Brain microvascular endothelial cell (primary cell): ENCODE data around the gene CHD9NB.

Experiments used
- DNase-seq: peaks from one replicate; pipeline ENCODE4 v3.0.0-alpha.2; 2020
- H3K27ac ChIP-seq: fragments of 250-450 bp; sonication (Bioruptor Pico); 2 replicates; pipeline ENCODE4 v1.5.1; 2020; ENCODE audit warnings: mild to moderate bottlenecking, moderate library complexity
- H3K27me3 ChIP-seq: fragments of 250-450 bp; sonication (Bioruptor Pico); replicated peaks from 2 replicates; pipeline ENCODE4 v1.5.1; 2020; ENCODE audit warnings: mild to moderate bottlenecking
- H3K36me3 ChIP-seq: fragments of 250-450 bp; sonication (Bioruptor Pico); replicated peaks from 2 replicates; pipeline ENCODE4 v1.5.1; 2020; ENCODE audit warnings: mild to moderate bottlenecking
- H3K4me3 ChIP-seq: 2 replicates; pipeline ENCODE4 v1.5.1; 2011; ENCODE audit warnings: low read depth, mild to moderate bottlenecking, control low read depth, low read length, moderate library complexity
- in situ Hi-C: cut with HindIII; loops from 2 replicates; pipeline ENCODE4 v1.10.0; 2017; ENCODE audit warnings: low sequenced_read_pairs, low pct_ligation_motif_present
- TF ChIP-seq, protein P1 (sequence below): IDR thresholded peaks from 2 replicates; pipeline ENCODE4 v1.5.1; 2011; ENCODE audit warnings: low read depth, mild to moderate bottlenecking, moderate library complexity, low read length, control low read depth, inconsistent platforms; ENCODE audit errors: missing control alignments

The CHD9NB gene

DNA sequence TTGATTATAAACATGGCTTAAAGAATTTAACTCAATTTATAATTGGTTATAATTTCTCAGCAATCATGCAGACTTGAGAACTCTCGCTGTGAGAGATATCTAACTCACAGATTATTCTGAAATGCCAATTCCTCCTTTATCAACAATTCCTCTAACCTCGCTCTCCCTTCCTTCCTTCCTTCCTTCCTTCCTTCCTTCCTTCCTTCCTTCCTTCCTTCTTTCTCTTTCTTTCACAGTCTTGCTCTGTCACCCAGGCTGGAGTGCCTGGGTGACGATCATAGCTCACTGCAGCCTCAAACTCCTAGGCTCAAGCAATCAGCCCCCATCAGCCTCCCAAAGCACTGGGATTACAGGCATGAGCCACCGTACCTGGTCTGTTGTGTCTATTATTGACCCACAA is 44.5 kb upstream of the CHD9NB start:
- Histone ChIP-seq H3K27me3 (no peaks in the 10 kb centered on the region), H3K4me3 (no peak overlapping the region), H3K36me3 (no peaks in the 10 kb centered on the region), H3K27ac (no peak overlapping the region)
- in situ Hi-C loops: no loop called here
- no peak for DNase-seq
- TF ChIP-seq, protein P1, sequence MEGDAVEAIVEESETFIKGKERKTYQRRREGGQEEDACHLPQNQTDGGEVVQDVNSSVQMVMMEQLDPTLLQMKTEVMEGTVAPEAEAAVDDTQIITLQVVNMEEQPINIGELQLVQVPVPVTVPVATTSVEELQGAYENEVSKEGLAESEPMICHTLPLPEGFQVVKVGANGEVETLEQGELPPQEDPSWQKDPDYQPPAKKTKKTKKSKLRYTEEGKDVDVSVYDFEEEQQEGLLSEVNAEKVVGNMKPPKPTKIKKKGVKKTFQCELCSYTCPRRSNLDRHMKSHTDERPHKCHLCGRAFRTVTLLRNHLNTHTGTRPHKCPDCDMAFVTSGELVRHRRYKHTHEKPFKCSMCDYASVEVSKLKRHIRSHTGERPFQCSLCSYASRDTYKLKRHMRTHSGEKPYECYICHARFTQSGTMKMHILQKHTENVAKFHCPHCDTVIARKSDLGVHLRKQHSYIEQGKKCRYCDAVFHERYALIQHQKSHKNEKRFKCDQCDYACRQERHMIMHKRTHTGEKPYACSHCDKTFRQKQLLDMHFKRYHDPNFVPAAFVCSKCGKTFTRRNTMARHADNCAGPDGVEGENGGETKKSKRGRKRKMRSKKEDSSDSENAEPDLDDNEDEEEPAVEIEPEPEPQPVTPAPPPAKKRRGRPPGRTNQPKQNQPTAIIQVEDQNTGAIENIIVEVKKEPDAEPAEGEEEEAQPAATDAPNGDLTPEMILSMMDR: no peak

- Histone ChIP-seq H3K27ac (peak overlapping the region; percentile 28), H3K36me3 (no peaks in the 10 kb centered on the region), H3K27me3 (no peaks in the 10 kb centered on the region), H3K4me3 (no peak overlapping the region)
- TF ChIP-seq, protein P1: no peak
- peak; percentile 48 for DNase-seq
- in situ Hi-C loops: no loop called here
Observed at GRCh38 chr16:53094013-53094630, 41.4 kb upstream of the CHD9NB start.

DNA sequence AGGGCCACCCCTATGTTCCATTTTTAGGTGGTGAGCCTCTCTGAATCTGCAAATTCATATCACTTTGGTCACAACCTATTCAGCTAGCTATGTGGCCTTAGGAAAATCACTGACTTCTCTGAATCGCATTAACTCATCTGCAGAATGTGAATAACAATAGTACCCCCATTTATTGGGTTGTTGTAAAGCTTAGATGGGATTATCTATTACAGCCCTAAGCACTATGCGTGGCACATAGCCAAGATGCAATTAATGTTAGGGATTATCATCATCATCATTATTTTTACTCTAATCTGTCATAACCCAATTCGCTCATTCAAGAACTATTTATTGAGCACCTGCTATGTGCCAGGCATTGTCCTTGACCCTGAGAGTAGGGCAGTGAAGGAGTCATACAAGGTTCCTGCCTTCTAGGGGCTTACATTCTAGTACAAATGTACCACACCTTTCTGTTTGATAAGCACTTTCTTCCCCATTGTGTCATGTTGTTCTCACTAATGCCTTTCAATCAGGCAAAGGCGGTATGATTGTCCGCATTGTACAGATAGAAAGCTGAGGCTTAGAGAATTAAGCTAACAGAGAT is 40.6 kb upstream of the CHD9NB start:
- no peak for DNase-seq
- Histone ChIP-seq H3K27me3 (no peaks in the 10 kb centered on the region), H3K36me3 (no peaks in the 10 kb centered on the region), H3K27ac (no peak overlapping the region), H3K4me3 (no peak overlapping the region)
- TF ChIP-seq, protein P1: no peak
- in situ Hi-C loops: no loop called here

- Histone ChIP-seq H3K27ac (peak overlapping the region; percentile 41), H3K27me3 (no peaks in the 10 kb centered on the region), H3K4me3 (no peak overlapping the region), H3K36me3 (no peaks in the 10 kb centered on the region)
- TF ChIP-seq, protein P1: no peak
- no peak for DNase-seq
- in situ Hi-C loops: no loop called here
Observed at GRCh38 chr16:53092284-53092683, 39.6 kb upstream of the CHD9NB start.

GRCh38 chr16:53091466-53092211 is 38.9 kb upstream of the CHD9NB start:
- no peaks in the 10 kb centered on the region for H3K36me3 ChIP-seq
- in situ Hi-C loops: no loop called here
- DNase-seq: peak; percentile 57
- no peak overlapping the region for H3K4me3 ChIP-seq
- H3K27me3 ChIP-seq: no peaks in the 10 kb centered on the region
- TF ChIP-seq, protein P1: no peak
- H3K27ac ChIP-seq: peak overlapping the region; percentile 64
